ENCODE measurements around the gene HSPA1A. TPM values are rescaled to one million over a fixed set of nuclear protein-coding genes. Genes with fewer than 3 reads are reported as not detected.
"Not testable (repeated sequence)": the region's sequence is repeated elsewhere in the genome, so short reads cannot be mapped to it uniquely, and the experiment has no call there.

HSPA1A gene
- total and polyA plus RNA-seq, 2 donors (not counting 1 experiment from before 2014, with no cell fraction given): 66.3 to 70.0 TPM

- peak overlapping the region; percentile 70 to 97 (median 74) for H3K4me3 ChIP-seq (replicated peaks in 1 of 4; ENCODE audit: control extremely low read depth in 1 of 4, insufficient read depth in 1 of 4, low read depth in 3 of 4, low read length in 4 of 4)
- H3K4me2 ChIP-seq (ENCODE audit: extremely low read depth, insufficient read depth, low read length): peak overlapping the region; percentile 81
- peaks cover 6% of the 10 kb centered on the region for H4K20me1 ChIP-seq (ENCODE audit: control insufficient read depth, extremely low read depth, insufficient read depth, low read length)
- peaks cover 49% of the 10 kb centered on the region for H3K79me2 ChIP-seq (ENCODE audit: control insufficient read depth, insufficient read depth, low read length)
- H3K9ac ChIP-seq (ENCODE audit: insufficient read depth, low read length): peak overlapping the region; percentile 51
- peak overlapping the region; percentile 93 for H3K27ac ChIP-seq (ENCODE audit: insufficient read depth, low read length)
- DNase-seq (ENCODE audit: low read depth in 2 of 2): no peak
- peaks cover 15% of the 10 kb centered on the region for H3K4me1 ChIP-seq (ENCODE audit: control insufficient read depth, extremely low read depth, insufficient read depth, low read length)
- peaks cover 18% of the 10 kb centered on the region for H3K36me3 ChIP-seq (ENCODE audit: control insufficient read depth, insufficient read depth, low read length)
- H3K9me3 ChIP-seq (ENCODE audit: control insufficient read depth, insufficient read depth, low read depth, low read length): no peaks in the 10 kb centered on the region
- no peaks in the 10 kb centered on the region for H3K27me3 ChIP-seq (ENCODE audit: control insufficient read depth, insufficient read depth, low read length)
- TF ChIP-seq EZH2 (IDR thresholded peaks at IDR 0.05; ENCODE audit: low read length, missing control alignments): no peak
- TF ChIP-seq CTCF (conservative IDR thresholded peaks at IDR 0.05 in 1 of 2, IDR thresholded peaks at IDR 0.05 in 1 of 2; ENCODE audit: low read depth in 1 of 2, low read length in 2 of 2): no peak
- H2AFZ ChIP-seq (ENCODE audit: low read length): no peak overlapping the region
Observed at GRCh38 chr6:31836047-31836473, 20.7 kb downstream of the HSPA1A start.

GRCh38 chr6:31836474-31837368 is 21.4 kb downstream of the HSPA1A start:
- Histone ChIP-seq H3K4me2 (ENCODE audit: extremely low read depth, insufficient read depth, low read length) (peak overlapping the region; percentile 81), H4K20me1 (ENCODE audit: control insufficient read depth, extremely low read depth, insufficient read depth, low read length) (peaks cover 6% of the 10 kb centered on the region), H3K79me2 (ENCODE audit: control insufficient read depth, insufficient read depth, low read length) (peaks cover 42% of the 10 kb centered on the region), H3K9ac (ENCODE audit: insufficient read depth, low read length) (peak overlapping the region; percentile 51), H3K4me3 (replicated peaks in 1 of 4; ENCODE audit: control extremely low read depth in 1 of 4, insufficient read depth in 1 of 4, low read depth in 3 of 4, low read length in 4 of 4) (peak overlapping the region; percentile 70 to 97 (median 74)), H2AFZ (ENCODE audit: low read length) (no peak overlapping the region), H3K36me3 (ENCODE audit: control insufficient read depth, insufficient read depth, low read length) (peaks cover 18% of the 10 kb centered on the region), H3K27me3 (ENCODE audit: control insufficient read depth, insufficient read depth, low read length) (no peaks in the 10 kb centered on the region), H3K4me1 (ENCODE audit: control insufficient read depth, extremely low read depth, insufficient read depth, low read length) (peaks cover 15% of the 10 kb centered on the region), H3K27ac (ENCODE audit: insufficient read depth, low read length) (peak overlapping the region; percentile 93), H3K9me3 (ENCODE audit: control insufficient read depth, insufficient read depth, low read depth, low read length) (no peaks in the 10 kb centered on the region)
- TF ChIP-seq EZH2 (IDR thresholded peaks at IDR 0.05; ENCODE audit: low read length, missing control alignments): no peak
- TF ChIP-seq CTCF (conservative IDR thresholded peaks at IDR 0.05 in 1 of 2, IDR thresholded peaks at IDR 0.05 in 1 of 2; ENCODE audit: low read depth in 1 of 2, low read length in 2 of 2): peak in 1 of 2 donors; percentile 25
- DNase-seq (ENCODE audit: low read depth in 2 of 2): peak in 1 of 2 donors; percentile 65

GRCh38 chr6:31837369-31838113 is 22.2 kb downstream of the HSPA1A start:
- Histone ChIP-seq H3K9ac (ENCODE audit: insufficient read depth, low read length) (no peak overlapping the region), H3K4me1 (ENCODE audit: control insufficient read depth, extremely low read depth, insufficient read depth, low read length) (peaks cover 15% of the 10 kb centered on the region), H3K27ac (ENCODE audit: insufficient read depth, low read length) (peak overlapping the region; percentile 93), H3K36me3 (ENCODE audit: control insufficient read depth, insufficient read depth, low read length) (peaks cover 18% of the 10 kb centered on the region), H3K27me3 (ENCODE audit: control insufficient read depth, insufficient read depth, low read length) (no peaks in the 10 kb centered on the region), H3K4me2 (ENCODE audit: extremely low read depth, insufficient read depth, low read length) (peak overlapping the region; percentile 81), H4K20me1 (ENCODE audit: control insufficient read depth, extremely low read depth, insufficient read depth, low read length) (peaks cover 6% of the 10 kb centered on the region), H3K79me2 (ENCODE audit: control insufficient read depth, insufficient read depth, low read length) (peaks cover 42% of the 10 kb centered on the region), H2AFZ (ENCODE audit: low read length) (no peak overlapping the region), H3K4me3 (replicated peaks in 1 of 4; ENCODE audit: control extremely low read depth in 1 of 4, insufficient read depth in 1 of 4, low read depth in 3 of 4, low read length in 4 of 4) (peak overlapping the region; percentile 70 to 97 (median 74)), H3K9me3 (ENCODE audit: control insufficient read depth, insufficient read depth, low read depth, low read length) (no peaks in the 10 kb centered on the region)
- TF ChIP-seq EZH2 (IDR thresholded peaks at IDR 0.05; ENCODE audit: low read length, missing control alignments) (no peak), CTCF (conservative IDR thresholded peaks at IDR 0.05 in 1 of 2, IDR thresholded peaks at IDR 0.05 in 1 of 2; ENCODE audit: low read depth in 1 of 2, low read length in 2 of 2) (no peak)
- DNase-seq (ENCODE audit: low read depth in 2 of 2): no peak

- H3K27me3 ChIP-seq (ENCODE audit: control insufficient read depth, insufficient read depth, low read length); H3K9me3 ChIP-seq (ENCODE audit: control insufficient read depth, insufficient read depth, low read depth, low read length); H3K9ac ChIP-seq (ENCODE audit: insufficient read depth, low read length); H3K27ac ChIP-seq (ENCODE audit: insufficient read depth, low read length); H4K20me1 ChIP-seq (ENCODE audit: control insufficient read depth, extremely low read depth, insufficient read depth, low read length); H2AFZ ChIP-seq (ENCODE audit: low read length); DNase-seq (ENCODE audit: low read depth in 2 of 2): not testable (repeated sequence)
- H3K4me2 ChIP-seq (ENCODE audit: extremely low read depth, insufficient read depth, low read length): peak overlapping the region; percentile 81
- H3K4me3 ChIP-seq (replicated peaks in 1 of 4; ENCODE audit: control extremely low read depth in 1 of 4, insufficient read depth in 1 of 4, low read depth in 3 of 4, low read length in 4 of 4): peak overlapping the region; percentile 70 to 97 (median 74)
- peaks cover 18% of the 10 kb centered on the region for H3K36me3 ChIP-seq (ENCODE audit: control insufficient read depth, insufficient read depth, low read length)
- peaks cover 15% of the 10 kb centered on the region for H3K4me1 ChIP-seq (ENCODE audit: control insufficient read depth, extremely low read depth, insufficient read depth, low read length)
- H3K79me2 ChIP-seq (ENCODE audit: control insufficient read depth, insufficient read depth, low read length): peaks cover 42% of the 10 kb centered on the region
Observed at GRCh38 chr6:31838114-31838553, 22.8 kb downstream of the HSPA1A start.
